Sigmoid colon (tissue), 7 donors: ENCODE data around the gene NACC2. TPM values are rescaled to one million over a fixed set of nuclear protein-coding genes. Genes with fewer than 3 reads are reported as not detected.

Experiments used
- DNase-seq: peaks from one replicate; pipeline ENCODE4 v3.0.0-alpha.2; 2019
- H3K27ac ChIP-seq, 4 donors: fragments of 200-600 bp; sonication (generic); one replicate each; pipeline ENCODE4 v1.5.1; 2016 to 2019; ENCODE audit warnings: mild to moderate bottlenecking in 1 of 4
- H3K27me3 ChIP-seq, 3 donors: fragments of 200-600 bp; sonication (generic); one replicate each; pipeline ENCODE4 v1.5.1; 2019; ENCODE audit warnings: mild to moderate bottlenecking in 1 of 3
- H3K36me3 ChIP-seq, 4 donors: fragments of 200-600 bp; sonication (generic); one replicate each; pipeline ENCODE4 v1.5.1; 2016 to 2019
- H3K4me1 ChIP-seq, 4 donors: fragments of 200-600 bp; sonication (generic); one replicate each; pipeline ENCODE4 v1.5.1; 2017 to 2019
- H3K4me3 ChIP-seq, 4 donors: fragments of 200-600 bp; sonication (generic); one replicate each; pipeline ENCODE4 v1.5.1; 2017 to 2019; ENCODE audit warnings: mild to moderate bottlenecking in 2 of 4, moderate library complexity in 1 of 4
- H3K9me3 ChIP-seq, 4 donors: fragments of 200-600 bp in 3 of 4; sonication (generic) in 3 of 4; one replicate each; pipeline versions ENCODE4 v1.5.1 to v1.6.1; 2013 to 2019
- CTCF ChIP-seq, 4 experiments: fragments of 450-650 bp in 3 of 4; fragments of 200-600 bp in 1 of 4; IDR thresholded peaks; one replicate each; pipeline ENCODE4 v1.5.1; 2016 to 2019; ENCODE audit warnings: antibody characterized with exemption in 4 of 4, mild to moderate bottlenecking in 3 of 4, moderate library complexity in 2 of 4
- EP300 ChIP-seq, 4 donors: sonication (generic); formaldehyde crosslinking; IDR thresholded peaks; one replicate each; pipeline ENCODE4 v1.6.1; 2017; ENCODE audit warnings: antibody characterized with exemption in 4 of 4
- POLR2A ChIP-seq, 2 donors: fragments of 450-650 bp; IDR thresholded peaks; one replicate each; pipeline ENCODE4 v1.6.1; 2016; ENCODE audit warnings: antibody characterized with exemption in 2 of 2, mild to moderate bottlenecking in 2 of 2, moderate library complexity in 2 of 2
- POLR2AphosphoS5 ChIP-seq, 4 donors: sonication (generic); formaldehyde crosslinking; IDR thresholded peaks; one replicate each; pipeline ENCODE4 v1.6.1; 2017; ENCODE audit warnings: antibody characterized with exemption in 4 of 4
- WGBS, 2 donors: extraction: QIAGEN DNeasy Blood & Tissue Kit; methylation state at CpG; one replicate each; pipeline ENCODE4 v1.1.7; 2013; 5-methylcytosine and 5-hydroxymethylcytosine counted together
- intact Hi-C: fragments of 100-400 bp; cut with DNase I; formaldehyde crosslinking; loops from one replicate; pipeline ENCODE4 v1.15.1; 2023
- polyA plus RNA-seq, 3 donors: library from polyadenylated mRNA; stranded (reverse); fragments of 200-250 nt; gene quantifications; one replicate each; pipeline ENCODE4 v1.2.3, GENCODE V29; 2013
- total RNA-seq, 4 donors: library from RNA; depleted of rRNA; stranded (reverse); fragments of >200 nt; gene quantifications; one replicate each; pipeline ENCODE4 v1.1.0, GENCODE V29; 2016
- donor health status: healthy with polysubstance abuse.
- donor health status: Bipolar disorder and iron deficiency.
- donor health status: healthy.

NACC2 gene
- total and polyA plus RNA-seq, 7 donors, result 3.6 to 80.0 (median 41.6) TPM

GRCh38 chr9:136107953-136108647, 13.0 kb upstream of the NACC2 start:
- intact Hi-C loops, result no loop called here
- Histone ChIP-seq H3K9me3 (no peaks in the 10 kb centered on the region), H3K4me3 (no peak overlapping the region), H3K4me1 (peaks cover 0 to 58% (median 50%) of the 10 kb centered on the region in 4 donors), H3K27me3 (no peaks in the 10 kb centered on the region), H3K27ac (peak overlapping the region; percentile 85 to 91 (median 86)), H3K36me3 (no peaks in the 10 kb centered on the region)
- WGBS, 2 donors, result 20 to 78% methylated on average over 29 of the region's 29 CpGs
- DNase-seq, result no peak
- TF ChIP-seq POLR2A (IDR thresholded peaks at IDR 0.05) (no peak), CTCF (IDR thresholded peaks at IDR 0.05) (no peak), POLR2AphosphoS5 (IDR thresholded peaks at IDR 0.05) (no peak), EP300 (IDR thresholded peaks at IDR 0.05) (no peak)

- no peak overlapping the region for H3K4me3 ChIP-seq
- no peak for DNase-seq
- TF ChIP-seq POLR2AphosphoS5 (IDR thresholded peaks at IDR 0.05) (no peak), CTCF (IDR thresholded peaks at IDR 0.05) (no peak), POLR2A (IDR thresholded peaks at IDR 0.05) (no peak), EP300 (IDR thresholded peaks at IDR 0.05) (no peak)
- H3K4me1 ChIP-seq, result peaks cover 0 to 58% (median 50%) of the 10 kb centered on the region in 4 donors
- no peaks in the 10 kb centered on the region for H3K9me3 ChIP-seq
- WGBS, 2 donors, result 20 to 43% methylated on average over 29 of the region's 29 CpGs
- peak overlapping the region in 3 of 4 donors; percentile 85 to 91 (median 86) for H3K27ac ChIP-seq
- intact Hi-C loops, result no loop called here
- H3K36me3 ChIP-seq, result no peaks in the 10 kb centered on the region
- H3K27me3 ChIP-seq, result no peaks in the 10 kb centered on the region
Measured at GRCh38 chr9:136107155-136107952, 12.3 kb upstream of the NACC2 start.

GRCh38 chr9:136105398-136106135, 10.5 kb upstream of the NACC2 start:
- WGBS, 2 donors, result 65 to 67% methylated on average over 17 of the region's 17 CpGs
- intact Hi-C loops, result no loop called here
- H3K36me3 ChIP-seq, result no peaks in the 10 kb centered on the region
- H3K27ac ChIP-seq, result peak overlapping the region in 3 of 4 donors; percentile 59 to 61 (median 59)
- no peaks in the 10 kb centered on the region for H3K27me3 ChIP-seq
- peaks cover 0 to 51% (median 43%) of the 10 kb centered on the region in 4 donors for H3K4me1 ChIP-seq
- no peak overlapping the region for H3K4me3 ChIP-seq
- H3K9me3 ChIP-seq, result no peaks in the 10 kb centered on the region
- TF ChIP-seq CTCF (IDR thresholded peaks at IDR 0.05) (no peak), EP300 (IDR thresholded peaks at IDR 0.05) (peak in 1 of 4 donors; percentile 11), POLR2A (IDR thresholded peaks at IDR 0.05) (no peak), POLR2AphosphoS5 (IDR thresholded peaks at IDR 0.05) (peak in 2 of 4 donors; percentile 23 to 40)
- peak; percentile 91 for DNase-seq

GRCh38 chr9:136104916-136105315, 9.8 kb upstream of the NACC2 start:
- peak overlapping the region in 3 of 4 donors; percentile 59 to 61 (median 59) for H3K27ac ChIP-seq
- intact Hi-C loops, result no loop called here

More at GRCh38 chr9:136104916-136105315, 9.8 kb upstream of the NACC2 start:
- no peak for DNase-seq
- Histone ChIP-seq H3K27me3 (no peaks in the 10 kb centered on the region), H3K4me3 (no peak overlapping the region), H3K4me1 (peaks cover 0 to 44% (median 38%) of the 10 kb centered on the region in 4 donors), H3K36me3 (no peaks in the 10 kb centered on the region), H3K9me3 (no peaks in the 10 kb centered on the region)
- TF ChIP-seq EP300 (IDR thresholded peaks at IDR 0.05) (no peak), POLR2AphosphoS5 (IDR thresholded peaks at IDR 0.05) (no peak), CTCF (IDR thresholded peaks at IDR 0.05) (no peak), POLR2A (IDR thresholded peaks at IDR 0.05) (no peak)
- 67 to 68% methylated on average over 6 of the region's 6 CpGs for WGBS, 2 donors
